Colonic mucosa (tissue), 4 donors: ENCODE measurements around the gene SNX30. TPM values are rescaled to one million over a fixed set of nuclear protein-coding genes. Genes with fewer than 3 reads are reported as not detected.

Experiments used
- DNase-seq: peaks from one replicate; pipeline ENCODE4 v3.0.0-alpha.2; 2020
- H3K27ac ChIP-seq: fragments of 200-600 bp; one replicate; pipeline ENCODE4 v1.8.0; 2021
- H3K27me3 ChIP-seq: fragments of 200-600 bp; one replicate; pipeline ENCODE4 v1.8.0; 2021
- H3K36me3 ChIP-seq: fragments of 200-600 bp; one replicate; pipeline ENCODE4 v1.8.0; 2021
- H3K4me1 ChIP-seq: fragments of 200-600 bp; one replicate; pipeline ENCODE4 v1.8.0; 2021; ENCODE audit warnings: mild to moderate bottlenecking
- H3K4me3 ChIP-seq: fragments of 200-600 bp; one replicate; pipeline ENCODE4 v1.8.0; 2021
- H3K9ac ChIP-seq, 2 donors: one replicate each; pipeline ENCODE4 v1.7.0; 2013; ENCODE audit warnings: control low read depth in 2 of 2, low read depth in 2 of 2, low read length in 2 of 2
- H3K9me3 ChIP-seq: fragments of 200-600 bp; one replicate; pipeline ENCODE4 v1.8.0; 2021
- intact Hi-C: fragments of 100-400 bp; cut with DNase I; formaldehyde crosslinking; loops from one replicate; pipeline ENCODE4 v1.14.1; 2022
- total RNA-seq, 2 donors: library from RNA; stranded (reverse); fragmentation: NEBNext Ultra II Directional in 1 of 2; extraction: Animal tissue kit (Norgen Biotek cat#: 25700) in 1 of 2; gene quantifications; one replicate each; pipeline ENCODE4 v1.2.1, GENCODE V29; 2021
- TF ChIP-seq, protein P1 (sequence below): fragments of 200-600 bp; IDR thresholded peaks from one replicate; pipeline ENCODE4 v1.8.0; 2022; ENCODE audit warnings: antibody characterized with exemption, mild to moderate bottlenecking
- donor health status: healthy.
- donor health status: DM: no; HTN: no; CAD: no.
- donor health status: DM: no; HTN: no; CAD: no.

Gene SNX30
- total RNA-seq, 2 donors from 2014 or later = 17.1 to 30.3 TPM

DNA sequence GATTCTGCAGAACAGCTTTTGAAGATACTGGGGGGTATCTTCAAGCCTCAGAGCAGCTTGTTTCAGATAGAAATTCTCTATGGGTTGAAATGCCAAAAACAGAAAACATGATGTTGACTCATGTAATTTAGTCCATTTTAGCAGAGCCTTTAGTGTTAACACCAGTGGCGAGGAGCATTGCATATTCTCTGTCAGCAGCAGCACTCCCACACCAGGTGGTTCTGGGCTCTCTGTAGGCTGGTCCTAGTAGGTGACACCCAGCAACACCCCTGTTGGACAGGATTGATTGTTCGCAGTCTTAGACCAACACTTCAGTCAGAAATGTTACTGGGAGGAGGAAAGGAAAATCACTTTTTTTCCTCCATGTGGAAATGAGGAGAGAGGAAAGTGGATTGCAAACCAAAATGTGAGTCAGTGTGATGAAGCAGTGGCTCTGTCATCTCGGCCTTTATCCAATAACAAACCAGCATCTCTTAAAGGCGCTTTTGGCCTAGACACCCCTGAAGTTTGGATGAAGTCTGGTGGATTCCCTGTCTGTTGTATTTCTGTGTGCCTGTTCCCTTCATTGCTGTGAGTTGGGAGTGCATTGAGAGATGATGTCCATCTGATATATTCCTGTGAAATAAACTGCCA, 123.3 kb downstream of the SNX30 start:
- Histone ChIP-seq H3K4me1 (no peaks in the 10 kb centered on the region), H3K36me3 (no peaks in the 10 kb centered on the region), H3K27ac (no peak overlapping the region), H3K4me3 (no peak overlapping the region), H3K27me3 (no peaks in the 10 kb centered on the region), H3K9me3 (no peaks in the 10 kb centered on the region), H3K9ac (no peak overlapping the region)
- no peak for DNase-seq
- intact Hi-C loops = no loop called here
- TF ChIP-seq, protein P1, sequence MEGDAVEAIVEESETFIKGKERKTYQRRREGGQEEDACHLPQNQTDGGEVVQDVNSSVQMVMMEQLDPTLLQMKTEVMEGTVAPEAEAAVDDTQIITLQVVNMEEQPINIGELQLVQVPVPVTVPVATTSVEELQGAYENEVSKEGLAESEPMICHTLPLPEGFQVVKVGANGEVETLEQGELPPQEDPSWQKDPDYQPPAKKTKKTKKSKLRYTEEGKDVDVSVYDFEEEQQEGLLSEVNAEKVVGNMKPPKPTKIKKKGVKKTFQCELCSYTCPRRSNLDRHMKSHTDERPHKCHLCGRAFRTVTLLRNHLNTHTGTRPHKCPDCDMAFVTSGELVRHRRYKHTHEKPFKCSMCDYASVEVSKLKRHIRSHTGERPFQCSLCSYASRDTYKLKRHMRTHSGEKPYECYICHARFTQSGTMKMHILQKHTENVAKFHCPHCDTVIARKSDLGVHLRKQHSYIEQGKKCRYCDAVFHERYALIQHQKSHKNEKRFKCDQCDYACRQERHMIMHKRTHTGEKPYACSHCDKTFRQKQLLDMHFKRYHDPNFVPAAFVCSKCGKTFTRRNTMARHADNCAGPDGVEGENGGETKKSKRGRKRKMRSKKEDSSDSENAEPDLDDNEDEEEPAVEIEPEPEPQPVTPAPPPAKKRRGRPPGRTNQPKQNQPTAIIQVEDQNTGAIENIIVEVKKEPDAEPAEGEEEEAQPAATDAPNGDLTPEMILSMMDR = no peak

DNA sequence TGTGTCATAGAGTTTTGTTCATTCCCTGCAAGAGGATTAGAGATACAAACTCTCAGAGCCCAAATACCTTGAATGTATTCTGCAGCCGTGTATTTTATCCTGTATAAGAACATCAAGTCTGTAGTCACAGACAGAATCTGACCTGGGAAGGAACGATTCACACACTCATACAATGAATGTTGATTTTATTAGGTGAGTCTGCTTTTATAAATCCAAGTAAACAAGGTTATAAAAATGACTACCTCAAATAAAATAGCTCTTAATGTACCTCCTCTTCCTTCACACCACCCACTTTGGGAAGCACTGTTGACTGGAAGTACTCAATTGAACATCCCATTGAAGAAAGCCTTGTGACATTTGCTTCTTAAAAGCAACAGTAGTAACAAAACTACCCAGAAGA, 128.2 kb downstream of the SNX30 start:
- no peak overlapping the region for H3K9ac ChIP-seq
- no peaks in the 10 kb centered on the region for H3K36me3 ChIP-seq
- TF ChIP-seq, protein P1 = no peak

DNA sequence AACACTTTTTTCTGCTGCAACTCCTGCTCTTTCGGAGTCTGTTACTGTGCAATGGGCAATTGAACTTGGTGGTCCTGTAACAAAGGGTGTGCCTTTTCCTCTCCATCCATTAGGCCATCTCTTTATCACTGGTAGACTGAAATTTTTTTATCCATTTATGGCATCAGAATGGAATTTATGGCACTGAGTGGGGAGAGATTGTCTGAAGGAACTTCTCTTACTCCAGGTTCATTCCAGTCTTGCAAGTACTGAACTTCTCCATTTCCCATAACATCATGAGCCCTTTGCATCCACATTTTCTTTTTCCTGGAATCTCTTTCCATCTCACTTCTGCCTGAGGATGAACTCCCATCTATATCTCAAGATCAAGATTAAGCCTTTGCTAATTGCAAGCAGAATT, 130.1 kb downstream of the SNX30 start:
- intact Hi-C loops = no loop called here
- no peaks in the 10 kb centered on the region for H3K4me1 ChIP-seq
- DNase-seq = no peak
- H3K4me3 ChIP-seq = no peak overlapping the region
- H3K27ac ChIP-seq = no peak overlapping the region
- no peaks in the 10 kb centered on the region for H3K9me3 ChIP-seq
- H3K36me3 ChIP-seq = no peaks in the 10 kb centered on the region
- TF ChIP-seq, protein P1 = no peak
- H3K27me3 ChIP-seq = no peaks in the 10 kb centered on the region
- H3K9ac ChIP-seq = no peak overlapping the region

More for the DNA sequence above, 128.2 kb downstream of the SNX30 start:
- H3K27me3 ChIP-seq = no peaks in the 10 kb centered on the region
- no peak for DNase-seq
- H3K27ac ChIP-seq = no peak overlapping the region
- no peak overlapping the region for H3K4me3 ChIP-seq
- no peaks in the 10 kb centered on the region for H3K4me1 ChIP-seq
- no peaks in the 10 kb centered on the region for H3K9me3 ChIP-seq
- intact Hi-C loops = no loop called here

DNA sequence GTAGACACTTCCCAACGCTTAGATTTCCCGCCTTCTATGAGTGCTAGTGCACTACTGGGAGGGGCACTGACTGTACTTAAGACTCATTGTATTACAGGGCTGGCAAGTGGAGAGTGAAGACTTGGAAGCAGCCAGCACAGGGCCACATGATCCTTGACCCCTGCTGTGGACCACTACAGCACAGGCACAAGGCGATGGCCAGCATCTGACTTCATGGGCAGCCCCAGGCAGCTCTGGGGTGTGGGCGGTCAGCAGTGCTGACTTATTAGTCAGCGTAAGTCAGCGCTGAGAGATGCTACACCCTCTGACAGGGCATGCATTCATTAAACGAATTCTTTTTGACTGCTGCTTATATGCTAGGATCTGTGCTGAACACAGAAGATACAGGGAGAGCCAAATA, 130.8 kb downstream of the SNX30 start:
- H3K36me3 ChIP-seq = no peaks in the 10 kb centered on the region
- H3K4me1 ChIP-seq = no peaks in the 10 kb centered on the region
- H3K9ac ChIP-seq = no peak overlapping the region
- H3K4me3 ChIP-seq = no peak overlapping the region
- H3K27me3 ChIP-seq = no peaks in the 10 kb centered on the region
- TF ChIP-seq, protein P1 = no peak
- intact Hi-C loops = no loop called here
- no peaks in the 10 kb centered on the region for H3K9me3 ChIP-seq
- no peak for DNase-seq
- no peak overlapping the region for H3K27ac ChIP-seq

DNA sequence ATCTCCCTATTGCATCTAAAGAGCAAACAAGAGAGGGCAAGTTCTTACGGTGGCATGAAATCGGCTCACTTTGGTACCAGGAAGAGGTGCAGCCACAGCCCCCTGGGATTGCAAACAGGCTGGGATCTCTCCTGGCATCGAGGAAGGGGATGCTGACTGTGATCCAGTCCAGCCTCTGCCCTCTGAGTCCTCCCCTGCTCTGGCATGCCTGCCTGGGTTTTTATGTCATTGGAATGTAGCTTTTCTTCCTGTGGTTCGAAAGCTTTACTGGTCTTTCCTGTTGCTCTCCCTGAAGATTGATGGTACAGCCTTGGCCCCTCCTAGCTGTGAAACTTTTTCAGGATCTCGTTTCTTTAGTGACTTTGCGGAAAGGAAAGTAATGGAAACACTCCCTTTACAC, 133.5 kb downstream of the SNX30 start:
- Histone ChIP-seq H3K27me3 (no peaks in the 10 kb centered on the region), H3K4me1 (no peaks in the 10 kb centered on the region), H3K27ac (no peak overlapping the region), H3K9ac (no peak overlapping the region), H3K36me3 (no peaks in the 10 kb centered on the region), H3K9me3 (no peaks in the 10 kb centered on the region), H3K4me3 (no peak overlapping the region)
- TF ChIP-seq, protein P1 = no peak
- no peak for DNase-seq
- intact Hi-C loops = no loop called here
